Mesenchymal stem cell (in vitro differentiated cells and primary cell): ENCODE results near the gene SHOC1. TPM values are rescaled to one million over a fixed set of nuclear protein-coding genes. Genes with fewer than 3 reads are reported as not detected.

Experiments
- DNase-seq: peaks from one replicate; pipeline ENCODE4 v3.0.0-alpha.2; 2013
- H2AFZ ChIP-seq: one replicate; pipeline ENCODE4 v1.6.1; 2013; ENCODE audit warnings: low read depth, mild to moderate bottlenecking, control low read depth, inconsistent platforms, low read length, moderate library complexity
- H2AK5ac ChIP-seq: 2 replicates; pipeline ENCODE4 v1.6.1; 2013; ENCODE audit warnings: low read length, moderate library complexity, mild to moderate bottlenecking, inconsistent platforms; ENCODE audit not compliant: severe bottlenecking
- H2BK120ac ChIP-seq: one replicate; pipeline ENCODE4 v1.6.1; 2013; ENCODE audit warnings: low read depth, mild to moderate bottlenecking, inconsistent platforms, low read length, moderate library complexity
- H2BK12ac ChIP-seq, 2 experiments: one replicate each; pipeline ENCODE4 v1.6.1; 2013; ENCODE audit warnings: inconsistent platforms in 2 of 2, low read length in 2 of 2, mild to moderate bottlenecking in 2 of 2, moderate library complexity in 2 of 2, control low read depth in 1 of 2
- H2BK15ac ChIP-seq: one replicate; pipeline ENCODE4 v1.6.1; 2013; ENCODE audit warnings: mild to moderate bottlenecking, low read depth, inconsistent platforms; ENCODE audit not compliant: poor library complexity, severe bottlenecking
- H2BK5ac ChIP-seq: 2 replicates; pipeline ENCODE4 v1.6.1; 2013; ENCODE audit warnings: low read depth, mild to moderate bottlenecking, low read length, control low read depth, inconsistent platforms; ENCODE audit not compliant: poor library complexity, severe bottlenecking
- H3K14ac ChIP-seq, 2 experiments: one replicate each; pipeline ENCODE4 v1.6.1; 2013; ENCODE audit warnings: inconsistent platforms in 2 of 2, low read length in 2 of 2, control low read depth in 1 of 2, mild to moderate bottlenecking in 1 of 2, moderate library complexity in 1 of 2
- H3K18ac ChIP-seq, 2 experiments: one replicate each; pipeline ENCODE4 v1.6.1; 2013; ENCODE audit warnings: inconsistent platforms in 2 of 2, low read length in 2 of 2, control low read depth in 1 of 2, low read depth in 1 of 2, mild to moderate bottlenecking in 1 of 2
- H3K23ac ChIP-seq, 2 experiments: one replicate each; pipeline ENCODE4 v1.6.1; 2013; ENCODE audit warnings: inconsistent platforms in 2 of 2, low read length in 2 of 2, mild to moderate bottlenecking in 2 of 2, moderate library complexity in 2 of 2, control low read depth in 1 of 2
- H3K27ac ChIP-seq: 2 replicates; pipeline ENCODE4 v1.5.1; 2013; ENCODE audit warnings: mild to moderate bottlenecking, moderate library complexity, low read length, control low read depth, inconsistent platforms; ENCODE audit not compliant: poor library complexity, severe bottlenecking
- H3K27me3 ChIP-seq, 2 experiments: 2 replicates each; pipeline versions ENCODE4 v1.6.1 to v1.7.0; 2013; ENCODE audit warnings: low read length in 2 of 2, mild to moderate bottlenecking in 2 of 2, moderate library complexity in 2 of 2, control low read depth in 1 of 2, inconsistent platforms in 1 of 2; ENCODE audit not compliant: control insufficient read depth in 1 of 2, insufficient read depth in 1 of 2
- H3K36me3 ChIP-seq, 2 experiments: 2 replicates each; pipeline versions ENCODE4 v1.6.1 to v1.7.0; 2013; ENCODE audit warnings: low read length in 2 of 2, control low read depth in 1 of 2, inconsistent platforms in 1 of 2, low read depth in 1 of 2, mild to moderate bottlenecking in 1 of 2; ENCODE audit not compliant: insufficient read depth in 2 of 2, control insufficient read depth in 1 of 2
- H3K4ac ChIP-seq, 2 experiments: one replicate each; pipeline ENCODE4 v1.6.1; 2013; ENCODE audit warnings: inconsistent platforms in 2 of 2, low read length in 2 of 2, mild to moderate bottlenecking in 2 of 2, moderate library complexity in 2 of 2, control low read depth in 1 of 2, low read depth in 1 of 2
- H3K4me1 ChIP-seq: 2 replicates; pipeline ENCODE4 v1.6.1; 2013; ENCODE audit warnings: low read depth, low read length, control low read depth; ENCODE audit not compliant: control insufficient read depth, insufficient read depth
- H3K4me2 ChIP-seq: 2 replicates; pipeline ENCODE4 v1.6.1; 2013; ENCODE audit warnings: low read length, mild to moderate bottlenecking, inconsistent platforms; ENCODE audit not compliant: poor library complexity, severe bottlenecking
- H3K4me3 ChIP-seq, 2 experiments: 2 replicates each; pipeline versions ENCODE4 v1.5.1 to v1.7.0; 2013; ENCODE audit warnings: low read length in 2 of 2, mild to moderate bottlenecking in 2 of 2, control low read depth in 1 of 2, low read depth in 1 of 2; ENCODE audit not compliant: insufficient read depth in 1 of 2
- H3K79me1 ChIP-seq: replicated peaks from 2 replicates; pipeline ENCODE4 v1.6.1; 2013; ENCODE audit warnings: mild to moderate bottlenecking, control low read depth, low read length, inconsistent platforms; ENCODE audit not compliant: poor library complexity, severe bottlenecking
- H3K9ac ChIP-seq: 2 replicates; pipeline ENCODE4 v1.7.0; 2013; ENCODE audit warnings: mild to moderate bottlenecking, low read length, moderate library complexity
- H3K9me3 ChIP-seq: 2 replicates; pipeline ENCODE4 v1.7.0; 2013; ENCODE audit warnings: mild to moderate bottlenecking, low read length; ENCODE audit not compliant: control insufficient read depth
- H4K8ac ChIP-seq: one replicate; pipeline ENCODE4 v1.6.1; 2013; ENCODE audit warnings: inconsistent platforms, mild to moderate bottlenecking, low read length, moderate library complexity
- H4K91ac ChIP-seq: one replicate; pipeline ENCODE4 v1.6.1; 2013; ENCODE audit warnings: mild to moderate bottlenecking, low read length, inconsistent platforms
- WGBS: methylation state at CpG from one replicate; pipeline ENCODE4 v1.1.7; 2013; ENCODE audit warnings: mixed read lengths; 5-methylcytosine and 5-hydroxymethylcytosine counted together
- small RNA-seq: library from polyadenylated mRNA; stranded (forward); fragments of <200 nt; extraction: miRNeasy Mini kit (QIAGEN cat#:217004); gene quantifications from one replicate; pipeline ENCODE3, GENCODE V24; 2013; ENCODE audit warnings: low read depth

Gene SHOC1

DNA sequence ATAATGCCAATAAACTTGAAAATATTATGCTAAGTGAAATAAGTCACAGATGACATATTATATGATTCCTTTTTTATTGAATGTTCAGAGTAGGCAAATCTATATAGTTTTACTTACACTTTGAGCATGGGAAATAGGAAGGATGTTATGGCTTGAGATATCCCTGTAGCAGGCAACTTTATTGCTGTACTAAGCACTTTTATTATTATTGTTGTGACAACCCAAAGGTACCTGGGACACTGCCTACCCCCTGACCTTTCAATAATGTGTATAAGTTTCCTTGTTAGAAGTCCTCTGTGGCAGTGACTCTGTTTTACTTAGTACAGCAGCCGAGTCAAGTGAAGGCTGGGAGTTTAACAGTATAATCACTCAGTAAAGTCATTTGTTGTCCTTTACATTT, 39.9 kb downstream of the SHOC1 start:
- Histone ChIP-seq H3K9ac (no peak overlapping the region), H3K4me3 (no peak overlapping the region)

GRCh38 chr9:111752455-111752854, 42.3 kb downstream of the SHOC1 start:
- Histone ChIP-seq H2BK12ac (no peak overlapping the region), H4K8ac (no peak overlapping the region), H2BK120ac (no peak overlapping the region), H4K91ac (no peak overlapping the region), H3K27me3 (no peaks in the 10 kb centered on the region), H3K36me3 (no peaks in the 10 kb centered on the region), H2AK5ac (no peak overlapping the region), H2BK5ac (no peak overlapping the region), H3K4me3 (no peak overlapping the region), H3K27ac (no peak overlapping the region), H3K9ac (no peak overlapping the region), H3K4ac (no peak overlapping the region), H3K4me1 (no peaks in the 10 kb centered on the region), H3K4me2 (no peak overlapping the region), H3K79me1 (no peaks in the 10 kb centered on the region), H3K14ac (no peak overlapping the region), H3K23ac (no peak overlapping the region), H3K9me3 (peaks cover 29% of the 10 kb centered on the region), H2BK15ac (no peak overlapping the region), H2AFZ (no peak overlapping the region), H3K18ac (no peak overlapping the region)
- no peak for DNase-seq
- 100% methylated on average over 1 of the region's 1 CpG for WGBS

More for the DNA sequence above, 39.9 kb downstream of the SHOC1 start:
- no peaks in the 10 kb centered on the region for H3K79me1 ChIP-seq
- no peaks in the 10 kb centered on the region for H3K36me3 ChIP-seq
- peaks cover 29% of the 10 kb centered on the region for H3K9me3 ChIP-seq
- no peak for DNase-seq
- H3K23ac ChIP-seq, result no peak overlapping the region
- no peak overlapping the region for H4K8ac ChIP-seq
- no peak overlapping the region for H3K4me2 ChIP-seq
- H3K18ac ChIP-seq, result no peak overlapping the region
- no peak overlapping the region for H2BK12ac ChIP-seq
- no peak overlapping the region for H3K27ac ChIP-seq
- no peak overlapping the region for H3K14ac ChIP-seq
- 100% methylated on average over 1 of the region's 1 CpG for WGBS
- no peak overlapping the region for H2BK5ac ChIP-seq
- no peaks in the 10 kb centered on the region for H3K27me3 ChIP-seq
- no peak overlapping the region for H2AFZ ChIP-seq
- H2BK120ac ChIP-seq, result no peak overlapping the region
- H3K4me1 ChIP-seq, result no peaks in the 10 kb centered on the region
- peak overlapping the region in 1 of 2 experiments; percentile 37 for H3K4ac ChIP-seq
- H2BK15ac ChIP-seq, result no peak overlapping the region
- H4K91ac ChIP-seq, result no peak overlapping the region
- no peak overlapping the region for H2AK5ac ChIP-seq

Small RNA genes within 50 kb of the gene (small RNA-seq; reads per million reads assigned to genes)
- not detected for gene RNU6-1013P
